HG02885 (cell line): ENCODE data around the gene ARHGEF37.
"Not testable (repeated sequence)": the region's sequence is repeated elsewhere in the genome, so short reads cannot be mapped to it uniquely, and the experiment has no call there.

Source experiments
- ATAC-seq: cut with Tn5 transposase; IDR thresholded peaks from one replicate; pipeline ENCODE4 v1.9.1; 2021; ENCODE audit warnings: mild to moderate bottlenecking; ENCODE audit not compliant: unreplicated experiment, poor library complexity

ARHGEF37 gene

DNA sequence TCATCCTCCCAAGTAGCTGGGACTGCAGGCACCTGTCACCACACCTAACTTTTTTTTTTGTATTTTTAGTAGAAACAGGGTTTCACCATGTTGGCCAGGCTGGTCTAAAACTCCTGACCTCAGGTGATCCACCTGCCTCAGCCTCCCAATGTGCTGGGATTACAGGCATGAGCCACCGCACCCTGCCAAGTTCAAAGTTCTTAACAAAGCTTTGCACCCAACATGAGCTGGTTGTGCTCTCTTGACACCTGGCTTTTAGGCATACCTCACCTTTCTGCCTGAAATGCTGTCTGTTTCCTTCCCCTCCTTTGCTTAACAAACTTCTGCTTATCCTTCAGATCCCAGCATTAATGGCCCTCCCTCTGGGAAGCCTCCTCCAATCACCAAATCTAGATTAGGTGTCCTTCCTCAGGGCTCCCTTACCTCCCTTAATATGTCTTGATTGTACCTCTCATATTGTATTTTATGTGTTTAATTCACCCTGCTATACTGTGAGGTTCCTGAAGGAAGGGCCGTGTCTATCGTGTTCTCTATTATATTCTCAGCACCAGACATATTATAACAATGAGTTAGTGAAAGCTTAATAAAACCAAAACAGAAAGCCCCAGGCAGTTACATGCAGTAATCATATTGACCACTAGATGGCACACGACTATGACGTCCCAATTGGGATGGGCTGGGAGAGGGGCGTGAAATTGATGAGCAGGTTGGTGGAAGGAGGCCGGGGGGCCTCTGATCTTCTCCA is 86.0 kb downstream of the ARHGEF37 start:
- ATAC-seq, result peak; percentile 43

- no peak for ATAC-seq
Observed at GRCh38 chr5:149667829-149668330, 86.6 kb downstream of the ARHGEF37 start.

GRCh38 chr5:149669273-149669672 is 88.0 kb downstream of the ARHGEF37 start:
- ATAC-seq, result not testable (repeated sequence)

DNA sequence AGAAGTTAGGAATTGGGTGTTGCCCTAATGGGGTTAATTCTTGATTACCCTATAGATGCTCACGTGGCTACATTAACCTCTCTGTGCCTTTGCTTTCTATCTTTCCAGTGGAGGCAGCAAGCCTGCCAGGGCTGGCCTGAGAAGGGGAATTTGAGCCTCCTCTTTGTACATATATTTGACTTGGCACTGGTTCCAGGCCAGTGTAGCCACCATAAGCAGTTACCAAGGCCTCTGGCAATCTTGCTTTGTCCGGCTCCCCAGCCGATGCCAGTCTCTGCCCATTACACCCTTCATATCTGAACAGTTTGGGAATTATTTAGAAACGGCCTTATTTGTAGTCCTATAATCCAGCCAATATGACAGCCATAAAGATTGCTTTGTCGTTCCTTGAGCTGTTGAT is 90.2 kb downstream of the ARHGEF37 start:
- ATAC-seq, result no peak

GRCh38 chr5:149672701-149673476 is 91.6 kb downstream of the ARHGEF37 start:
- no peak for ATAC-seq

DNA sequence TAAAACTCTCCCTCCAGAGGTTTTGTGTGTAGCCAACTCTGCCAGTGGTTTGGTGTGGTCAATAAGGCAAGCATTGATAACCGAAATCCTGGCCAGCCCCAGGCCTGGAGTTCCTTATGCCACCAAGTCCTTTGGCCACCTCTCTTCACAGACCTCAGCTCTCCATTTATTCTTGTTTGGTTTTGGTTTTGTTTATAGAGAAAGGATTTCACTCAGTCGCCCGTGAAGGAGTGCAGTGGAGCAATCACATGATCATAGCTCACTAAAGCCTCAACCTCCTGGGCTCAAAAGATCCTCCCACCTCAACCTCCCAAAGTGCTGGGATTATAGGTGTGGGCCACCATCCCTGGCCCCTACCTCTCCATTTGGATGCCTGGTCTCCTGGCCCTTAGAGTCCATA is 93.4 kb downstream of the ARHGEF37 start:
- no peak for ATAC-seq

DNA sequence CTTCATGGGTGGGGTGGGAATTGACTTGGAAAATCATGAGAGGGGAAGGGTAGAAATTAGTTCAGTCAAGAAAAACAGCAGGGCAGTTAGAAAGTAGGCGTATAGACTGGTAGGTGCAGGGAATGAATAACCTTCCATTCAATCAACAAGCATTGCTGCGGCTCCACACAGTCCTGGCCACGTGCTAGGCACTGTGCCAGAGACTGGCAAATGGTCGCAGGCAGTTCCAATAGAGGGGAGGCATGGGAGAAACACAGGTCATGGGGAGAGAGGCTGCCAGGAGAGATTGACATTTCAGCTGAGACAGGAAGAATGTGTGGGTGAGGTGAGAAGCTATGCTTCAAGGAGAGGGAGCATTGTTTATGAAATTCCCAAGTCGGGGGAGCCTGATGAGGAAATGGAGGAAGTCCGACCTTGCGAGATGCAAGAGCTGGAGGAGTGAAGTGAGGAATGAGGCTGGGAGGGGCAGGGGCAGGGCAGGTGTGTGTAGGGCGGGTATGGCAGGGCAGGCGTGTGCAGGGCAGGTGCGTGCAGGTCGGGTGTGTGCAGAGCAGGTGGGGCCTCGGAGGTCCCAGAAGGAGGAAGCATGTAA is 94.4 kb downstream of the ARHGEF37 start:
- no peak for ATAC-seq

- no peak for ATAC-seq
Observed at GRCh38 chr5:149677731-149678130, 96.4 kb downstream of the ARHGEF37 start.

- ATAC-seq, result peak; percentile 43
Observed at GRCh38 chr5:149679876-149680809, 98.8 kb downstream of the ARHGEF37 start.

DNA sequence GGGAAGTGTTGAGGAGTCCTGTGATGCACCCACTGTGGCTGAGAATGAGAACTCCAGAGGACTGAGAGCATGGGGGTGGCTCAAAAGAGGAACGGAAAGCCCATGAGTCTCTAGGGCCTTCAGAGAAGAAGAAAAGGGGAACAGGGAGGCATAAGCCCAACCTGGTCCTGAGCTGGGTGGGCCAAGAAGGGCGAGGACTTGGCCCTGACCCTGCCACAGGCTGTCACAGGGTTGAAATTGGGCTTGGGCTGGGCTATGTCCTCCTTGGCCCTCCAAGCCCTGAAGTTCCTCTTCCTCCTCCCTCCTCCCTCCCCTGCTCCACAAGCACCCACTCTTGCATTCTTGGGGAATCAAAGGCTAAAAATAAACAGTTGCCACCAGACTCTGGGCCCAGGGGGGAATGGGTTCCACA is 99.5 kb downstream of the ARHGEF37 start:
- peak; percentile 98 for ATAC-seq

GRCh38 chr5:149681252-149681651 is 100.0 kb downstream of the ARHGEF37 start:
- no peak for ATAC-seq

GRCh38 chr5:149681922-149682321 is 100.6 kb downstream of the ARHGEF37 start:
- ATAC-seq, result no peak

- no peak for ATAC-seq
Observed at GRCh38 chr5:149682532-149683075, 101.3 kb downstream of the ARHGEF37 start.

- no peak for ATAC-seq
Observed at GRCh38 chr5:149683964-149684363, 102.7 kb downstream of the ARHGEF37 start.

DNA sequence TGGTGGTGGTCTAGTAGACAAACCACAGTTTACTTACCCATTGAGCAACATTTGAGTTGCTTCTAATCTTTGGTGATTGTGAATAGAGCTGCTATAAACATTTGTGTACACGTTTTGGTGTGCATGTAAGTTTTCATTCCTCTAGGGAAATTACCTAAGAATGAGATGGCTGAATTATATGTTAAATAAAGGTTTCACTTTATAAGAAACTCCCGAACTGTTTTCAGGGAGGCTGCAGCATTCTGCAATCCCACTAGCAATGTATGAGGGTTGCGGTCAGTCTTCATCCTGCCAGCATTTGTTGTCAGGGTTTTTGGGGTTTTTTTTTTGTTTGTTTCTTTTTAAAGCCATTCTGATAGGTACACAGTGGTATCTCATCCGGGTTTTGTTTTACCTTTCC is 103.1 kb downstream of the ARHGEF37 start:
- no peak for ATAC-seq
